ENCODE measurements around the gene QKI. TPM values are rescaled to one million over a fixed set of nuclear protein-coding genes. Genes with fewer than 3 reads are reported as not detected.
A peak's percentile ranks its signal among the peaks of the same experiment; 100 is the strongest.

Gene QKI
- total RNA-seq, 1 experiment from 2014 or later, result 64.3 TPM

DNA sequence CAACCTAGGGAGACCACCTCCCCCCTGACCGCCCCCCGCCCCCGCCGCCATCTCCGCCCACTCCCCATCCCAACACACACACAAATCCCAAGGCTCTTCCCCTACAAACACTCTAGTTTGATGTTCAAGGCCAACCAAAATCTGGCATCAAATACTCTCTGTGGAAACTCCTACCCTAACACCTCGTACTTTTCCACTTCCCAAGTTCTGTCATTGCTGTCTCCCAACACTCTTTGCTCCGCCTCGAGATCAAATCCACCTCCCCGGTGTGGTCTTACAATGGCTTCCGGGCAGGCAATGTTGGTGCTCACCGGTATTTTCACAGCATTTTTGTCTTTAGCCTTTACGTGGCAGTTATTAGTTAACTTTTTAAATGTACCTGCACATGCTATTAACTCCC lies 4.8 kb upstream of the QKI start:
- H3K27me3 ChIP-seq (ENCODE audit: low read length), result no peaks in the 10 kb centered on the region
- intact Hi-C loops (cut with micrococcal nuclease), result loop anchor here (5.0 to 10.0 kb wide), 2 partner anchors 52 to 555 kb away; no protein-coding TSS in a partner anchor

DNA sequence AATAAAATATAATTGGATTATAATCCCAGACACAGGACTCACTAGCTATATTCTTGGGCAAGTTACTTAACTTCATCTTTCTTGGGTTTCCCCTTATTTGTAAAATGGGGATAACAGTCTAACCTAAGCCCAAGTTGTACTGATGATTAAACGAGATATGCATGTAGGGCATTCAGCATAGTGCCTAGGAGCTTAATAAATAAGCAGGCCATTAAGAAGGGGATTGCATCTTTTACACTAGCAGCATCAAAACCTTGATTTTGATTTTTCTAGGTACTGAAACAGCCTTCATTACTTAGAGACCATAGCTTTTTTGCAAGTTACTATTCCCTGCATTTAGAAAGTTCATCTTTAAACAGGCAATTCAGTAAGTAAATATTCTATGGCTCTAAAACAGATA lies 2.2 kb upstream of the QKI start:
- CTCF ChIA-PET, result no interaction called here
- H3K9ac ChIP-seq (ENCODE audit: low read length), result peak overlapping the region; percentile 82

More for the DNA sequence above, 4.8 kb upstream of the QKI start:
- Histone ChIP-seq H3K27ac (ENCODE audit: low read length) (no peak overlapping the region), H3K9me2 (replicated peaks; ENCODE audit: low read length) (no peaks in the 10 kb centered on the region), H3K9ac (ENCODE audit: low read length) (no peak overlapping the region), H3K79me2 (ENCODE audit: low read length) (peaks cover 15% of the 10 kb centered on the region), H3K4me3 (ENCODE audit: low read length) (no peak overlapping the region), H3F3A (ENCODE audit: low read length, unreplicated experiment) (no peaks in the 10 kb centered on the region), H2AFZ (ENCODE audit: low read length) (no peak overlapping the region), H4K20me1 (ENCODE audit: low read length) (no peaks in the 10 kb centered on the region), H3K4me1 (ENCODE audit: insufficient read depth, low read length) (peaks cover 5% of the 10 kb centered on the region; the same call in 1 of the 2 replicates), H3K4me2 (ENCODE audit: low read length) (no peak overlapping the region), H3K36me3 (ENCODE audit: low read depth, low read length) (no peaks in the 10 kb centered on the region), H3K9me3 (ENCODE audit: low read length) (no peaks in the 10 kb centered on the region)
- ChIA-PET CTCF (no interaction called here), POLR2A (ENCODE audit: unreplicated experiment) (no interaction called here)
- DNase-seq (no peak), ATAC-seq (no peak)
- no peak for TF ChIP-seq EZH2phosphoT487 (IDR thresholded peaks at IDR 0.05; ENCODE audit: borderline replicate concordance, low read length)
- no peak for TF ChIP-seq EZH2 (IDR thresholded peaks at IDR 0.05; ENCODE audit: low read length, unreplicated experiment)
- TF ChIP-seq CTCF (conservative IDR thresholded peaks at IDR 0.05; ENCODE audit: low read depth, low read length), result no peak
- BruUV-seq (replicated peaks), result no TSS peak

More for the DNA sequence above, 2.2 kb upstream of the QKI start:
- intact Hi-C loops (cut with micrococcal nuclease), result loop anchor here (10.0 kb wide), 1 partner anchor 558 kb away; no protein-coding TSS in a partner anchor
- H3K9me3 ChIP-seq (ENCODE audit: low read length), result no peaks in the 10 kb centered on the region
- no peak overlapping the region for H3K27ac ChIP-seq (ENCODE audit: low read length)
- BruUV-seq (replicated peaks), result no TSS peak
- peaks cover 5% of the 10 kb centered on the region; the same call in 1 of the 2 replicates for H3K4me1 ChIP-seq (ENCODE audit: insufficient read depth, low read length)
- peak overlapping the region; percentile 74 for H3K4me3 ChIP-seq (ENCODE audit: low read length)
- TF ChIP-seq CTCF (conservative IDR thresholded peaks at IDR 0.05; ENCODE audit: low read depth, low read length) (no peak), EZH2phosphoT487 (IDR thresholded peaks at IDR 0.05; ENCODE audit: borderline replicate concordance, low read length) (no peak), EZH2 (IDR thresholded peaks at IDR 0.05; ENCODE audit: low read length, unreplicated experiment) (no peak)
- DNase-seq (no peak), ATAC-seq (no peak)
- no peaks in the 10 kb centered on the region for H3F3A ChIP-seq (ENCODE audit: low read length, unreplicated experiment)
- H2AFZ ChIP-seq (ENCODE audit: low read length), result no peak overlapping the region
- no peaks in the 10 kb centered on the region for H3K9me2 ChIP-seq (replicated peaks; ENCODE audit: low read length)
- POLR2A ChIA-PET (ENCODE audit: unreplicated experiment), result interaction anchor here (0.6 to 0.7 kb wide), 2 partner anchors 233 to 514 kb away, joined by 3 to 10 read pairs; no protein-coding TSS in a partner anchor
- no peaks in the 10 kb centered on the region for H3K27me3 ChIP-seq (ENCODE audit: low read length)
- H4K20me1 ChIP-seq (ENCODE audit: low read length), result peaks cover 5% of the 10 kb centered on the region
- peaks cover 38% of the 10 kb centered on the region for H3K79me2 ChIP-seq (ENCODE audit: low read length)
- no peaks in the 10 kb centered on the region for H3K36me3 ChIP-seq (ENCODE audit: low read depth, low read length)
- H3K4me2 ChIP-seq (ENCODE audit: low read length), result peak overlapping the region; percentile 87

Data from PC-3 (cell line).